ENCODE measurements around the gene IL27RA. TPM values are rescaled to one million over a fixed set of nuclear protein-coding genes. Genes with fewer than 3 reads are reported as not detected.

IL27RA gene
- total RNA-seq, 1 experiment from 2014 or later = 14.2 TPM

DNA sequence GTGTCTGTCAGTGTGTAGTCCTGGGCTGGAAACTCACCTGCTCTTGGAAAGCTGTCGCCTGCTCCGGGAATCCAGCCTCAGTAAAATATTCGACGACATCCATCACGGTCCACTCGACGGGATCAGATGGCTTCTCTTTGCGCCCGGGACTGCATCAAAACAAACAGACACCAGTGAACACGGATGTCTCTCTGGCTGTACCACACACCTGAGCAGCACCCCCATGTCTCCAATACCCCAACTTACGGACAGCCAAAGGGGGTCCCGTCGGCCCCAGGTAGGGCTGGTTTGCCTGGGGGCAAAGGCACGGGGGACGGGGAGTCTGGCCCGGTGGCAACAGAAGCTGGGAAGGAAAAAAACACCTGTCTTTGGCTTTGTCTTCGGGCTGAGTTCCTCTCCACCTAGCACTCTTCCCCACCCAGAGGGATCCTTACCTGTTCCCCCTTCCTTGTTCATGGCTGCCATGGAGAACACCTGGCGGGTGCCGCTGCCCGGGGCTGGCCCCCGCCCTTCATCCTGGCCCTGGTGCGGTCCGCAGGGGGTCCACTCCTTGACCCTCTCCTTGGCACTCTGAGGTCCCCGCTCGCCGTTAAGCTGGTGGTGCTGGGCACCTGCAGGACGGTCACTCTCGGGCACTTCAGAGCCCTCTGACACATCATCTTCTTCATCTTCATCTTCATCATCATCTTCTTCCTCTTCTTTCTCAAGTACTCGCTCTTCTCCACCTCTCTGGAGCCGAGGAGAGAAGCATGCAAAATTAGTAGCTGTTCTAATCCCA, 57.3 kb downstream of the IL27RA start:
- Histone ChIP-seq H3K4me2 (ENCODE audit: low read length) (peak overlapping the region; percentile 80), H3K9ac (ENCODE audit: low read length) (no peak overlapping the region), H4K20me1 (ENCODE audit: low read length) (no peaks in the 10 kb centered on the region), H3K79me2 (ENCODE audit: low read length) (no peaks in the 10 kb centered on the region), H3F3A (ENCODE audit: low read length, unreplicated experiment) (no peaks in the 10 kb centered on the region), H3K36me3 (ENCODE audit: low read depth, low read length) (peaks cover 6% of the 10 kb centered on the region), H3K9me3 (ENCODE audit: low read length) (peaks cover 7% of the 10 kb centered on the region; the same call in 1 of the 2 replicates), H3K27ac (ENCODE audit: low read length) (no peak overlapping the region), H3K4me3 (ENCODE audit: low read length) (peak overlapping the region; percentile 67), H3K27me3 (ENCODE audit: low read length) (no peaks in the 10 kb centered on the region), H3K4me1 (ENCODE audit: insufficient read depth, low read length) (peaks cover 8% of the 10 kb centered on the region; the same call in 1 of the 2 replicates), H3K9me2 (replicated peaks; ENCODE audit: low read length) (no peaks in the 10 kb centered on the region), H2AFZ (ENCODE audit: low read length) (0 out of 2 replicates have a peak overlapping the region, but pooled peaks have one; percentile 51)
- DNase-seq (no peak), ATAC-seq (no peak)
- CTCF ChIA-PET = no interaction called here
- POLR2A ChIA-PET (ENCODE audit: unreplicated experiment) = no interaction called here
- TSS peak; percentile 9 for BruUV-seq (replicated peaks)
- intact Hi-C loops (cut with micrococcal nuclease) = no loop called here
- no peak for TF ChIP-seq EZH2phosphoT487 (IDR thresholded peaks at IDR 0.05; ENCODE audit: borderline replicate concordance, low read length)
- TF ChIP-seq EZH2 (IDR thresholded peaks at IDR 0.05; ENCODE audit: low read length, unreplicated experiment) = no peak
- TF ChIP-seq, protein P1, sequence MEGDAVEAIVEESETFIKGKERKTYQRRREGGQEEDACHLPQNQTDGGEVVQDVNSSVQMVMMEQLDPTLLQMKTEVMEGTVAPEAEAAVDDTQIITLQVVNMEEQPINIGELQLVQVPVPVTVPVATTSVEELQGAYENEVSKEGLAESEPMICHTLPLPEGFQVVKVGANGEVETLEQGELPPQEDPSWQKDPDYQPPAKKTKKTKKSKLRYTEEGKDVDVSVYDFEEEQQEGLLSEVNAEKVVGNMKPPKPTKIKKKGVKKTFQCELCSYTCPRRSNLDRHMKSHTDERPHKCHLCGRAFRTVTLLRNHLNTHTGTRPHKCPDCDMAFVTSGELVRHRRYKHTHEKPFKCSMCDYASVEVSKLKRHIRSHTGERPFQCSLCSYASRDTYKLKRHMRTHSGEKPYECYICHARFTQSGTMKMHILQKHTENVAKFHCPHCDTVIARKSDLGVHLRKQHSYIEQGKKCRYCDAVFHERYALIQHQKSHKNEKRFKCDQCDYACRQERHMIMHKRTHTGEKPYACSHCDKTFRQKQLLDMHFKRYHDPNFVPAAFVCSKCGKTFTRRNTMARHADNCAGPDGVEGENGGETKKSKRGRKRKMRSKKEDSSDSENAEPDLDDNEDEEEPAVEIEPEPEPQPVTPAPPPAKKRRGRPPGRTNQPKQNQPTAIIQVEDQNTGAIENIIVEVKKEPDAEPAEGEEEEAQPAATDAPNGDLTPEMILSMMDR (conservative IDR thresholded peaks at IDR 0.05; ENCODE audit: low read depth, low read length) = no peak

DNA sequence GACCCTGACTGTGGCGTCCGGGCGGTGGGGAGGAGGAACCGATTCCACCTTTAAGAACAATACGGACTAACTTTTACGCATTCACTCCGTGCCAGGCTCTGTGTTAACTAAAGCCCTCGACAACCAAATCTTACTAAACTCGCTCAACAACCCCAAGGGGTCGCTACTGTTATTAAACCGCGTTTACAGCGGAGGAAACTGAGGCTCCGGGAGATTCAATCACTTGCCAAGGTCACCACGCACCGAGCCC, 57.8 kb downstream of the IL27RA start:
- H3K79me2 ChIP-seq (ENCODE audit: low read length) = no peaks in the 10 kb centered on the region
- DNase-seq = peak; percentile 21
- H3K4me3 ChIP-seq (ENCODE audit: low read length) = peak overlapping the region; percentile 67
- no peaks in the 10 kb centered on the region for H3K9me2 ChIP-seq (replicated peaks; ENCODE audit: low read length)
- no TSS peak for BruUV-seq (replicated peaks)
- POLR2A ChIA-PET (ENCODE audit: unreplicated experiment) = no interaction called here
- TF ChIP-seq EZH2 (IDR thresholded peaks at IDR 0.05; ENCODE audit: low read length, unreplicated experiment) (no peak), EZH2phosphoT487 (IDR thresholded peaks at IDR 0.05; ENCODE audit: borderline replicate concordance, low read length) (no peak)
- TF ChIP-seq, protein P1 (conservative IDR thresholded peaks at IDR 0.05; ENCODE audit: low read depth, low read length) = peak; percentile 39; the same call in 1 of the 2 replicates
- intact Hi-C loops (cut with micrococcal nuclease) = no loop called here
- H3K4me1 ChIP-seq (ENCODE audit: insufficient read depth, low read length) = peaks cover 8% of the 10 kb centered on the region; the same call in 1 of the 2 replicates
- no peaks in the 10 kb centered on the region for H4K20me1 ChIP-seq (ENCODE audit: low read length)
- CTCF ChIA-PET = no interaction called here
- no peaks in the 10 kb centered on the region for H3F3A ChIP-seq (ENCODE audit: low read length, unreplicated experiment)
- H3K27me3 ChIP-seq (ENCODE audit: low read length) = no peaks in the 10 kb centered on the region
- peak overlapping the region; percentile 80 for H3K4me2 ChIP-seq (ENCODE audit: low read length)
- no peak overlapping the region for H3K9ac ChIP-seq (ENCODE audit: low read length)
- H3K27ac ChIP-seq (ENCODE audit: low read length) = no peak overlapping the region
- ATAC-seq = no peak
- H3K36me3 ChIP-seq (ENCODE audit: low read depth, low read length) = peaks cover 6% of the 10 kb centered on the region
- peak overlapping the region; percentile 51 for H2AFZ ChIP-seq (ENCODE audit: low read length)
- H3K9me3 ChIP-seq (ENCODE audit: low read length) = peaks cover 7% of the 10 kb centered on the region; the same call in 1 of the 2 replicates
